H1 (cell line): ENCODE results near the gene OSBPL6. TPM values are rescaled to one million over a fixed set of nuclear protein-coding genes. Genes with fewer than 3 reads are reported as not detected.

Experiments
- CEBPB ChIP-seq: IDR thresholded peaks from 2 replicates; pipeline ENCODE4 v1.6.1; 2012; ENCODE audit warnings: low read depth, low read length
- CHD7 ChIP-seq: fragments of 300-600 bp; sonication (generic); IDR thresholded peaks from 2 replicates; pipeline ENCODE4 v1.7.1; 2012; ENCODE audit warnings: low read length, moderate library complexity, mild to moderate bottlenecking, inconsistent platforms; ENCODE audit not compliant: insufficient replicate concordance
- CTCF ChIP-seq, 3 experiments: IDR thresholded peaks; 1 replicate in 2 of 3; 2 replicates in 1 of 3; pipeline versions ENCODE4 v1.5.1 to v1.6.1; 2011; ENCODE audit warnings: low read length in 3 of 3, mild to moderate bottlenecking in 3 of 3, inconsistent platforms in 2 of 3, low read depth in 1 of 3, moderate library complexity in 1 of 3; ENCODE audit not compliant: insufficient read depth in 1 of 3; ENCODE audit errors: control extremely low read depth in 1 of 3
- EZH2 ChIP-seq: fragments of 200-600 bp; sonication (generic); IDR thresholded peaks from 2 replicates; pipeline ENCODE4 v1.7.1; 2012; ENCODE audit warnings: low read depth, mild to moderate bottlenecking, moderate library complexity, low read length, inconsistent platforms; ENCODE audit not compliant: severe bottlenecking
- GABPA ChIP-seq: IDR thresholded peaks from 2 replicates; pipeline ENCODE4 v1.6.1; 2011; ENCODE audit warnings: mild to moderate bottlenecking, low read length, moderate library complexity, borderline replicate concordance; ENCODE audit not compliant: insufficient read depth
- MAFK ChIP-seq: IDR thresholded peaks from 2 replicates; pipeline ENCODE4 v1.6.1; 2012; ENCODE audit warnings: low read depth, mild to moderate bottlenecking, improper control_type of control experiment, low read length
- PHF8 ChIP-seq: fragments of 200-600 bp; sonication (generic); conservative IDR thresholded peaks from 2 replicates; pipeline ENCODE4 v1.7.1; 2012; ENCODE audit warnings: low read depth, mild to moderate bottlenecking, inconsistent platforms, low read length, moderate library complexity
- polyA plus RNA-seq, 7 experiments: library from polyadenylated mRNA; depleted of rRNA in 3 of 7; stranded (reverse) in 5 of 7; unstranded in 2 of 7; fragments of >200 nt in 5 of 7; fragments of 200-250 nt in 2 of 7; gene quantifications; 1 replicate in 5 of 7; 2 replicates in 1 of 7; 4 replicates in 1 of 7; pipeline versions ENCODE4 v1.2.1 to v1.2.3, GENCODE V29; 2011 to 2013; ENCODE audit warnings: missing spikeins in 2 of 7, mixed read lengths in 2 of 7
- total RNA-seq: library from RNA; stranded (reverse); fragmentation: NEBNext Ultra II Directional; extraction: Animal tissue kit (Norgen Biotek cat#: 25700); gene quantifications from 2 replicates; pipeline ENCODE4 v1.2.1, GENCODE V29; 2021

Gene OSBPL6
- total and polyA plus RNA-seq, 2 of the 8 experiments (the other 6 are each of a cell fraction or from before 2014, with no cell fraction given) = 1.7 to 5.6 TPM

- TF ChIP-seq CHD7 (no peak), GABPA (no peak), CEBPB (no peak), EZH2 (no peak), MAFK (no peak), PHF8 (no peak), CTCF (IDR thresholded peaks at IDR 0.05; ENCODE audit: control extremely low read depth in 1 of 3, insufficient read depth in 1 of 3, low read depth in 1 of 3, low read length in 3 of 3) (no peak)
Observed at GRCh38 chr2:178317811-178318210, 123.5 kb downstream of the OSBPL6 start (continued).
